Medulla oblongata (tissue), 1 donor: Measurements from ENCODE around the gene PEMT.

ENCODE experiments used
- DNase-seq: peaks from one replicate; pipeline ENCODE4 v3.0.0-alpha.2; 2015; ENCODE audit errors: extremely low spot score

The PEMT gene

GRCh38 chr17:17570798-17571716 lies 20.5 kb downstream of the PEMT start:
- DNase-seq = no peak

DNA sequence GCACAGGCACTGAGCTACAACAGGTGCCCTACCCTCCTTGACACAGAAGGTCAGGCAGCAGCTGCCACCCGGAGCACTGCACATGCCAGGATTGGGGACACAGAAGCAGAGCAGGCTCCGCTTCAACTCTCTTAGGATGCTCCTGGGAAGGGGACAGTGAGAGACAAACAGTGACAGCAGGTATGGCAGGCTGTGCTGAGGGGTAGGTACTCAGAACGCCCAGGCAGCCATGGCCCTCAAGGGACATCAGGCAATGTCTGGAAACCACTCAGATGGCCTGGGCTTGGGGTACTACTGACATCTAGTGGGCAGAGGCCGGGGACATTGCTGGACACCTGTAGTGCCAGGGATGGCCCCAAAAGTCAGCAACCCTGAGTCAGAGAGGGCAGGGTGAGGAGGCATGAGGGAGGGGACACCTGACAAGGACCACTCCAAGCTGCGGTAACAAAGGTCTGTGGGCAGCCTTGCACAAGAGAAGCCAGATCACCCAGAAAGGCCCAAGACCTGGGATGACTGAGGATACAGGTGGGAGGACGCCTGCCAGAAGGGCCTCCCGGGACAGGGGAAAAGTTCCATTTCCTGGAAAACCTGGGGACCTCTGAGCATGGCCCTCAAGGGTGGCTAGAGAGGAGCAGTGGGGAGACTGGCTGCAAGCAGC lies 21.2 kb downstream of the PEMT start:
- DNase-seq = peak; percentile 54

GRCh38 chr17:17569691-17570090 lies 21.8 kb downstream of the PEMT start:
- no peak for DNase-seq

DNA sequence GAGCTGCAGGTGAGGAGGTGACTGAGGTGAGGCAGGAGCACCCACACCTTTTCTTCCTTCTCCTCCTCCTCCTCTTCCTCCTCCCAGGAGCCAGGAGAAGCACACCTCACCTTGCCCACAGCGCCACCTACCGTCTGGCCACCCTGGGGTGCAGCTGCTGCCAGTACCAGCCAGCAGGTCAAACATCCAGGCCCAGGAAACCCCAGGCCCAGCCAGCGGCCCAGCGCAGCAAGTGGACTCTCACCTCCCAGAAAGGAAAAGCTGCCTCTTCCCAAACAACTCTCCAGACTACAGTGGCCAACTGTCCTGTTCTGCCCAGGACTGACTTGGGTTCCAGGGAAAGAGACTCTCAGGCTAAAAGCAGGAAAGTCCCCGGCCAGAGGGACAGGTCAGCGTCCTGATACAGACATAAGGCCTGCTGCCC lies 22.7 kb downstream of the PEMT start:
- DNase-seq = peak; percentile 25

GRCh38 chr17:17567631-17568030 lies 23.9 kb downstream of the PEMT start:
- peak; percentile 79 for DNase-seq

- DNase-seq = no peak
These were observed 24.5 kb downstream of the PEMT start for GRCh38 chr17:17566896-17567513.

DNA sequence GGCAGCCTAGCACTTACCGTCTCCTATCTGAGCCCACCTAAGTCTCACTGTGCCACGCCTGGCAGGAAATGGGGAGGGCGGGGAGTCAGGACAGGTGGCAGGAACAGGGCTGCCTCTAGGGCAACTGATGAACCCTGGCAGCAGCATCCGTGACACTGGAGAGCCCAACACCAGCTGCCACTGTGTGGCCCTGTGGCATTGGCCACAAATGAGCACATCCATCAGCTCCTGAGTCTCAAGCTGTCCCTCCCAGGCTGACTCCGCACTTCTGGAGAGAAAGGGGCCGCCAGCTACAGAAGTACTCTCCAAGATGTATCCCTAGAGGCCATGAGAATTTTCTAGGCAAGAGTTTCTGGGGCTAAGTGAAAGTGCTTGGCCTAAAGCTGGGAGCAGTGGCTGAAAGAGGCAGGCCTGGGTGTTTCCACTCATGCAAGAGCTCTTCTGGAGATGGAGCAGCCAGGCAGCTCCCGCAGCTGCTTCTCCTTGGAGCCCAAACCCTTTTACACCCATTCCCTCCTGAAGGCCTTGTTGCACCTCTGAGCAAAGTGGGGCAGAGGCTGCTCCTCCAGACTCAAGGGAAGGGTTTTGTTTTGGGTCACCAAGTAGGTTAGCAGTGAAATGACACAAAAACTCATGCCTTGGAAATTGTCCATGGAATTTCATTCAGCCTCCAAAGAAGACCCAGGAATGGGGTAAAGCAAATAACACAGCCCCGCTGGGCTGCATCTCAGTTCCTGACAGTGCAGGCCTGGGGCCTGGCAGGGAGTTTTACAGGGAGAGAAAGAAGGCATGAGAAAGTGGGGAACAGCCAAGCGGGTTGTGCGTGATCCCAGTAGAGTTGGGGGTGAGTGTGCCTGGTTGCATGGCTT lies 25.8 kb downstream of the PEMT start:
- DNase-seq = peak; percentile 12

DNA sequence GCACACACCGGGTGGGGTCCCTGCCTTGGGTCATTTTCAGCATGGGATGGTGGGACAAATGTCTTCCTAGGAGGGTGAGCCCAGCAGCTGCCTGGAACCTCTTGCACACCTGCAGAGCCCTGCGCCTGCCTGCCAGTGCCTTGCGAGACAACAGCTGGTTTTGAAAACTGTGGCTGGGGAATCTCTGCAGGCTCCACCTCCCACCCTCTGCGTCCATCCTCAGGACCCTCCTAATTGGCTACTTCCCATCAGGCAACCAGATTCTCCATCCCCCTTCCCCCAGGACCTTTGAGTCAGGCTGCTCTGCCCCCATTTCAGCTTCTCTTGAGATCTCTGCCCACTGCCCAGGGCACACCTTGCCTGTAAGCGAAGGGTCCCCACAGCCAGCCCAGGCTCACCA lies 26.6 kb downstream of the PEMT start:
- no peak for DNase-seq

GRCh38 chr17:17564323-17564722 lies 27.2 kb downstream of the PEMT start:
- DNase-seq = no peak

- no peak for DNase-seq
These were observed 28.0 kb downstream of the PEMT start for GRCh38 chr17:17563530-17563929.

- no peak for DNase-seq
These were observed 29.4 kb downstream of the PEMT start for GRCh38 chr17:17562146-17562511.

DNA sequence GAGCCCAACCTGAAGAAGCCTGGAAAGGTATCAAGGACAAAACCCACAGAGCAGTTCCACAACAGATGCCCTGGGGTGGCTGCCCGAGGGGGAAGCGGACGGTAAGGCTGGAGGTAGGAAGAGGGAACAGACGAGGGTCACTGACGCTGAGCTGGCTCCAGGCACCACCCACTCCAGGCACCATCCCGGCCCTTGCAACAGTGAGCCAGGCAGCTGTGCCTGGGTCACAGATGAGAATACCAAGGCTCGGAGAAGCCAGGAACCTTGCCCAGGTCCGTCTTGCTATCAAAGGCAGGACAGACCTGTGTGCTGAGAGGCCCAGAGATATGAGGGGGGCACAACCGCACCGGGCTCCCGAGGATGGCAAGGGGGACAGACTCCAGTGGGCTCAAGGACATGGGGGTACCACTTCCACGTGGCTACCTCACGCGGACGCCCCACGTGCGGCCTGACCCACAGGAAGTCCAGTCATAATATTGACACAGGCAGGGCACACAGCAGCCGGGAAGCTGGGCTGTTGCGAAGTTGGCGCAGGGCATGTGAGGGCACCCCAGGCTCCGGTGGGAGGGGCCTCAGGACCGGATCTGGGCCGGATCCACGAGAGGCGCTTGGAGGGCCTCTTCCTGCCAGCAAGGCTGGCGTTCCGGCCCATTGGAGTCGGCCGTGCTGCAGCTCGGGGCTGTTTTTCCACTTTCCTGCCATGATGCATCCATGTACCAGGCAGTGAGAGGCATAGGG lies 29.9 kb downstream of the PEMT start:
- no peak for DNase-seq

DNA sequence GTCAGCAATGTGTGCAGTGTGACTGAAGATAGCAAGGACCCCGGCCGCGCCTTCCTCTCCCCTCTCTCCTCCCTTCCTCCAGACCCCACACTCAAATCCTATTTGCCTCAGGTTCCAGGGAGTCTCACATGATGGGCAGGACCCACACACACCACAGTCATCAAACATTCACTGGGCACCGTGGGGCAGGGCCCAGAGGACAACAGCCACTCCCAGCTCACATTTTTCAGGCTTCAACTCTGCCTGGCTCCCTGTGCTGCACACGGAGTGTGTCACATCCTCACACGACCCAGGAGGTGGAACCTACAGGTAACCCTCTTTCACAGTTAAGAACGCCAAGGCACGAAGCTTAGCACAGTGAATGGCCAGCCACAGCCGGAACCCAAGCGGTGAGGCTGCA lies 30.5 kb downstream of the PEMT start:
- DNase-seq = no peak

DNA sequence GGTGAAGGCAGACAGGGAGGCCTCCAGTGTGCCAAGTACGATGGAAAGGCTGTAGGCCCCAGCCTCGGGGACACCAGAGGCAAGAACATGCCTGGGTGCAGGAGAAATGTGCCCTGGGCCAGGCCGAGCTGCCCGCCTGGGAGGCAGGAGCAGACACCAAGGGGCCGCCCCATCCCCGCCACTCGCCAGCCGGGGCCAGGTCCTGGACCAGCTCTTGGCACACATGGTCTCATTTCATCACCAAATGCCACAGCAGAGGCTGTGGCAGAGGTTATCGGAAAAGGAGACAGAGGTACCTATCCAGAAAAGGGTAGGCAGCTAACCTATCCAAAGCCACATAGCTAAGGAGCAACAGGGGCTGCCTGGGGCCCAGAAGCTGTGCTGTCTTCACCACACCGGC lies 31.3 kb downstream of the PEMT start:
- no peak for DNase-seq

- no peak for DNase-seq
These were observed 32.3 kb downstream of the PEMT start for GRCh38 chr17:17559164-17559563.

GRCh38 chr17:17558431-17558830 lies 33.1 kb downstream of the PEMT start:
- DNase-seq = no peak

- DNase-seq = peak; percentile 79
These were observed 33.7 kb downstream of the PEMT start for GRCh38 chr17:17557796-17558195.

GRCh38 chr17:17556671-17557070 lies 34.8 kb downstream of the PEMT start:
- DNase-seq = no peak

- no peak for DNase-seq
These were observed 35.6 kb downstream of the PEMT start for GRCh38 chr17:17555906-17556305.

- DNase-seq = no peak
These were observed 36.4 kb downstream of the PEMT start for GRCh38 chr17:17555151-17555550.

- no peak for DNase-seq
These were observed 37.2 kb downstream of the PEMT start for GRCh38 chr17:17554266-17554665.
